GM18868 (cell line): ENCODE measurements around the gene BLID.

ENCODE experiments used
- ATAC-seq: cut with Tn5 transposase; IDR thresholded peaks from one replicate; pipeline ENCODE4 v1.9.1; 2021; ENCODE audit warnings: mild to moderate bottlenecking, moderate library complexity; ENCODE audit not compliant: unreplicated experiment

BLID gene

GRCh38 chr11:122107045-122107444, 9.0 kb downstream of the BLID start:
- no peak for ATAC-seq

- no peak for ATAC-seq
Measured at GRCh38 chr11:122105044-122105758, 10.8 kb downstream of the BLID start.

- ATAC-seq: no peak
Measured at GRCh38 chr11:122104341-122104740, 11.7 kb downstream of the BLID start.

GRCh38 chr11:122103726-122104125, 12.3 kb downstream of the BLID start:
- ATAC-seq: no peak

DNA sequence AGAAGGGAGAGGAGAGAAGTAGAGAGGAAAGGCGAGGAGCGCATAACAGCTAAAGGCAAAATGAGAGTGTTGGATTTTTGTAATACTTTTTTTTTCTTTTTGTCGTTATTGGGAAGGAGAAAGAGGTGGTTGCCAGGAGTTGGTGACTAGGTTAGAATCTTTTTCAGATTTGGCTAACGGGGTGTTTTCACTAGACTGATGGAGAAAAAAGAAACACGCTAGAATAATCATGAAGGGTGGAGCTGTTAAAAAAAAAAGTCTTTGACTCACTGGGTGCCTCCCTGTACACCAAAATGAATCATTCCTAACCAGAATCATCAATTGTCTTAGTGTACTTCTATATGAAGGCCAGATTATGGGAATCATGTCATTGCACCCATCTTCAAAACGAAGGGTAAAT, 12.7 kb downstream of the BLID start:
- no peak for ATAC-seq

DNA sequence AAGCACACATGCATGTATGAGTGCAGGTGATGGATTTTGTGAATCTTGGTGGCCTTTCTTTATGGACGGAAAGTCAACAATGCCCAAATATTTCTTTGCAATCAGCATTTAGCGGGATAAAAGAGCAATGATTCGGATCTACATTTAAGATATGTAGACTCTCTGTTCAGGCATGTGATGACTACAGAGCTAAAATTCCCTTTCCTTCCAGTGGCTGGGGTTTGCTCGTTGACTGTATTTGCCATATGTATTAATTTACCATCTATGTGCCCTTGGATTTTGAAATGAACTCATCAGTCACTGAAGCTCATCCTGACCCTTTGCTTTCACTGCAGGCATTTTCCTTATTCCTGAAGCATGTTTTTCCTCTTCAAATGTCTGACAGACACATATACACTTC, 13.6 kb downstream of the BLID start:
- no peak for ATAC-seq

- ATAC-seq: no peak
Measured at GRCh38 chr11:122101625-122102291, 14.3 kb downstream of the BLID start.

- ATAC-seq: no peak
Measured at GRCh38 chr11:122100756-122101080, 15.3 kb downstream of the BLID start.

GRCh38 chr11:122100037-122100755, 15.8 kb downstream of the BLID start:
- no peak for ATAC-seq

DNA sequence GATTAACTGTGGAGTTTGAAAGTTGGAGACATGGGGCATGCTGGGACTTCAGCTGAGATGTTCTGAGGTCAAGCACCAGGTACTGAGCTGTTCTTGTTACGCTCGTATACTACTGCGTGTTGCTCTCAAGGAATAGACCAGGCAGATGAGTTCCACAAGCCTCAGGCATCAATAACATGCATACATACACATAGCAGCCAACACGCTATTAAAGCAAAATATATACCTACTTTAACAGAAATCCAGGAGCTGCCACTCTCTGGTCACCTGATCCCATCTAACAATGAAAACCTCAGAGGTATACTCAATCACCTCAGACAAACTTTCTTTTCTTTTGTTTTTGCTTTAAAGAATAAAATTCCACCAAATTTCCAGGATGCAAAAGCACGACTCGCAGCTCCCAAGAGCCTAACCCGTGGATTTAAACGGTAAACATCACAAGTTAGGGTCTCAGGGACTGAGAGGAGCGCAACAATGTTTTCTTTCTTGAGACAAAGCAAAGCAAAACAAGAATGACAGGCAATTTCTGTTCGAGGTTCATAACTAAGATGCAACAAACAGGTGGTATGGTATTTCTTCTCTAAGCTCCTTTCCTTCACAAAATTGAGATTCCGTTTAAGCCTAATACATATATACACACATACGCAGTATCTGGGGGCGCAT, 16.5 kb downstream of the BLID start:
- no peak for ATAC-seq

DNA sequence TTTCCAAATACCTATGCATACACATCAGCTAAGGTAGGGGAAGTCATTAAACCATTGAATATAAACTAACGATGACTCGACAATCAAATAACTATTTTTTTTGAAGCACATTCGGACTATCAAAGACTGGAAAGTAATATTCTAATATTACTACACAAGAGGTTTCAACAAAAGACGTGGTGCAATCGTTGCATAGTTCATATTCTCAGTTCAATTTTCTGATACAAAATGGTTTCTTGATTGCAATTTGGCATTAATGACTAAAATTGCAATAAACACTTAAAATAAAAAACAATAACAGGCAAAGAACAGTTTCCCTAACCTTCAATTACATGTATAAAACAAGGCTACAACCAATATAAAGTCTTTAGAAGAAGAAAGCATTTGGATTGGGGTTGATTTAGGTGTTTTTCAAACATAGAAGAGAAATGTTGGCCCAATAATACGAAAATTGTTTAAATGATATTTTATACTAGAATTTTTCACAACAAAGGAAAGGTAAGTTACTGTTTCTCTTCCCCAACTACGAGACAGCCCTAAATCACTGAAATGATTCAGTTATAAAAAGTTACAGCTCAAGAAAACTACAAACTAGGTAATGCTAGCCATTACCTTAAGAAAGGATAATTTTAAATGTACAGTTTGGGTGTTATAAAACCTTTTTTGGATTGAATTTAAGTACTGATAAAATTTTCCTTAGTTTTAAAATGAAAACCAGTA, 17.6 kb downstream of the BLID start:
- ATAC-seq: no peak

DNA sequence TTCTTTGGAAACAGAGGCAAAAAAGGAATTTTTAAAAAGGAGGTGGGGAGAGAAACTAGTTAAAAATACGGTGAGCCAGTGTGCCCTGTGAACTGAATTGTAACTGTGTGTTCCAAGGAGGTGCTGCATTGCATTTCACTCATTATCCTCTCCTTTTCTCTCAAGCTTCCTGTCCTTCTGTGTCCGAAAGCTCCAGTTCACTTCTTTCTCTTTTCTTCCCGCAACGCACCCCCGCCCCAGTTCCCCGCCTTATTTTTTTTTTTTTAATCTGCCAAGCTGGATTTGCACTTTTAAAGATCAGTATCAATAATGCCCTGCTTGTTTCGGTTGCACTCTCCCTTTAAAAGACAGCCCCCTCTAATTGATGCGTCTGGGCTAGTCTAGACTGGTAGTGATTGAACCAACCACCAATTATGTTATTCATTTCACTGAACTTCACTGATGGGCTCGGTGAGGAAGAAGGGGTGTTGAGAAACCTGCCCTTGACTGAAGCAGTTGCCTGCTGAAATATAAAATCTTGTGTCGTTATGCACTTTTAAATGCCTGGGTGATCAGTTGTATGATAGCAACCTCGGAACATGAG, 18.5 kb downstream of the BLID start:
- no peak for ATAC-seq

GRCh38 chr11:122096272-122097112, 19.5 kb downstream of the BLID start:
- ATAC-seq: no peak

- ATAC-seq: no peak
Measured at GRCh38 chr11:122095681-122096262, 20.2 kb downstream of the BLID start.

GRCh38 chr11:122094836-122095235, 21.2 kb downstream of the BLID start:
- no peak for ATAC-seq

- ATAC-seq: no peak
Measured at GRCh38 chr11:122093731-122094275, 22.2 kb downstream of the BLID start.

DNA sequence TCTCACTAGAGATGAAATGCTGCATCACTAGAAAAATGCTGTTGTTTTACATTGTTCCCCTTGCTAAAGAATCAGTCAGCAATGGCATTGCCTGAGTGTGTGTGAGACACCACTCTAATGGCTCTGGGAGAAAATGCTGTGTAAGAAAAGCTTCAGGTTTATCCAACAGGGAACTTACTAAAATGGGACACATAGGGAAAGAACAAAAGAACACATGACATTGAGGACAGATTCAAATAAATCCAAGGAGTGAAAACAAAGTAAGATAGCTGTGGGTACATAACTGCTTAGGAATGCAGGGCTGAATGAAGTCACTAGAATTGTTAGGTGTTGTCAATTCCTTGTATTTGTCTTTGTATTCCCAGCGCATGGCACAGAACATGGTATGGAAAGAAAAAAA, 24.2 kb downstream of the BLID start:
- no peak for ATAC-seq

DNA sequence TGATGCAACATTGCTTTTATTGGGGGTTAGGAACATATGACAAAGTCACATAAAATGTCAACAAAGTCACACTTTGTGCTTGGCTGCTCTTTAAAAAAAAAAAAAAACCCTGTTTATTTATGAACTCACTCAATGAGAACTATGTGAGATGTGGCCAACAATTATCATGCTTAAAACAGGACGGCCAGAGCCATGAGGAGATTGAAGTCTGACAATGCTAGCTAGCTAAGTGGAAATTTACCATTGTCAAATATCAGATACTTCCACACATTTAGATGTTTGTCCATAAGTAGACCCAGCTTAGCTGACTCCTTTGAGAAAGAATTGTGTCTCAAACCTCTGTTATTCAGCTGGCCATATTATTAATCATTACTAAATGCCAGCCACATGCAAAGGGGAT, 26.9 kb downstream of the BLID start:
- ATAC-seq: no peak

- ATAC-seq: no peak
Measured at GRCh38 chr11:122085712-122086111, 30.3 kb downstream of the BLID start.
